K562 (cell line): ENCODE measurements around the gene CEP76.

Source experiments
- MAFK ChIP-seq: IDR thresholded peaks from 2 replicates; pipeline ENCODE4 v1.6.1; 2011; ENCODE audit warnings: low read length, improper control_type of control experiment
- POLR2AphosphoS5 ChIP-seq: IDR thresholded peaks from 2 replicates; pipeline ENCODE4 v1.6.1; 2011; ENCODE audit warnings: mild to moderate bottlenecking, low read depth, low read length, moderate library complexity; ENCODE audit not compliant: control insufficient read depth, insufficient read depth
- RAD21 ChIP-seq, 2 experiments: fragments of 250-450 bp in 1 of 2; fragments of 450-650 bp in 1 of 2; sonication (Bioruptor Pico) in 1 of 2; formaldehyde crosslinking in 1 of 2; IDR thresholded peaks in 1 of 2; conservative IDR thresholded peaks in 1 of 2; 2 replicates each; pipeline versions ENCODE4 v1.4.0 to v1.8.0; 2020 to 2022; ENCODE audit warnings: mild to moderate bottlenecking in 2 of 2, moderate library complexity in 1 of 2
- RNF2 ChIP-seq: sonication (generic); IDR thresholded peaks from 2 replicates; pipeline ENCODE4 v1.6.1; 2016
- SMC3 ChIP-seq: conservative IDR thresholded peaks from 2 replicates; pipeline ENCODE4 v1.6.1; 2011; ENCODE audit warnings: low read depth, low read length, improper control_type of control experiment; ENCODE audit not compliant: insufficient read depth
- ZC3H11A ChIP-seq: IDR thresholded peaks from 2 replicates; pipeline ENCODE4 v1.6.1; 2012; ENCODE audit warnings: low read depth, low read length, improper control_type of control experiment

GRCh38 chr18:12645751-12646203 lies 56.7 kb downstream of the CEP76 start:
- TF ChIP-seq RAD21 (CRISPR knock-in tag; conservative IDR thresholded peaks at IDR 0.05 in 1 of 2, IDR thresholded peaks at IDR 0.05 in 1 of 2) (no peak), RNF2 (no peak), SMC3 (no peak), MAFK (no peak), POLR2AphosphoS5 (no peak), ZC3H11A (no peak)
